GM12891 (cell line): ENCODE data around the gene FAM163B.

ENCODE experiments used
- DNase-seq: peaks from one replicate; pipeline ENCODE4 v3.0.0; 2011; ENCODE audit warnings: low spot score; ENCODE audit not compliant: insufficient read length
- FAIRE-seq: peaks from 2 replicates; lab custom pipeline; 2011; peaks lifted over from hg19 to GRCh38; lab: Jason Lieb, UNC
- PAX5 ChIP-seq: IDR thresholded peaks from 2 replicates; pipeline ENCODE4 v1.6.1; 2011; ENCODE audit warnings: low read length, moderate library complexity, mild to moderate bottlenecking; ENCODE audit not compliant: insufficient read depth, severe bottlenecking
- POLR2A ChIP-seq: IDR thresholded peaks from 2 replicates; pipeline ENCODE4 v1.6.1; 2011; ENCODE audit warnings: low read depth, low read length, control low read depth
- POLR2AphosphoS5 ChIP-seq: IDR thresholded peaks from 2 replicates; pipeline ENCODE4 v1.6.1; 2011; ENCODE audit warnings: low read depth, low read length, control low read depth
- POU2F2 ChIP-seq: IDR thresholded peaks from 2 replicates; pipeline ENCODE4 v1.6.1; 2011; ENCODE audit warnings: low read depth, mild to moderate bottlenecking, control low read depth, low read length, moderate library complexity
- SPI1 ChIP-seq: IDR thresholded peaks from 2 replicates; pipeline ENCODE4 v1.6.1; 2011; ENCODE audit warnings: low read depth, low read length, control low read depth
- TAF1 ChIP-seq: IDR thresholded peaks from 2 replicates; pipeline ENCODE4 v1.6.1; 2011; ENCODE audit warnings: low read depth, low read length, control low read depth

FAM163B gene

GRCh38 chr9:133604214-133604613 is 5.0 kb downstream of the FAM163B start:
- no peak for TF ChIP-seq POLR2A
- no peak for TF ChIP-seq TAF1
- TF ChIP-seq POU2F2, result no peak
- TF ChIP-seq PAX5, result no peak
- no peak for TF ChIP-seq SPI1
- no peak for TF ChIP-seq POLR2AphosphoS5
- no peak for DNase-seq
- FAIRE-seq, result no peak

GRCh38 chr9:133603135-133603927 is 5.9 kb downstream of the FAM163B start:
- DNase-seq (no peak), FAIRE-seq (no peak)

GRCh38 chr9:133602277-133602676 is 6.9 kb downstream of the FAM163B start:
- TF ChIP-seq POU2F2, result no peak
- DNase-seq (no peak), FAIRE-seq (no peak)

More at GRCh38 chr9:133603135-133603927, 5.9 kb downstream of the FAM163B start:
- TF ChIP-seq SPI1, result no peak
- TF ChIP-seq POLR2A, result no peak
- no peak for TF ChIP-seq POU2F2
- TF ChIP-seq TAF1, result no peak
- no peak for TF ChIP-seq PAX5
- TF ChIP-seq POLR2AphosphoS5, result no peak

- no peak for FAIRE-seq
- DNase-seq, result no peak
- TF ChIP-seq PAX5 (no peak), SPI1 (no peak), TAF1 (no peak), POLR2AphosphoS5 (no peak), POLR2A (no peak), POU2F2 (no peak)
Observed at GRCh38 chr9:133601746-133602145, 7.4 kb downstream of the FAM163B start.

GRCh38 chr9:133600739-133601138 is 8.4 kb downstream of the FAM163B start:
- no peak for TF ChIP-seq TAF1
- no peak for TF ChIP-seq POLR2A
- no peak for TF ChIP-seq PAX5
- no peak for TF ChIP-seq POU2F2
- no peak for TF ChIP-seq SPI1
- TF ChIP-seq POLR2AphosphoS5, result no peak
- DNase-seq, result no peak

GRCh38 chr9:133599470-133600173 is 9.6 kb downstream of the FAM163B start:
- TF ChIP-seq PAX5 (no peak), POLR2A (no peak), SPI1 (no peak), TAF1 (no peak)
- FAIRE-seq, result peak; percentile 66
- DNase-seq, result no peak

More at GRCh38 chr9:133600739-133601138, 8.4 kb downstream of the FAM163B start:
- no peak for FAIRE-seq

- FAIRE-seq (no peak), DNase-seq (no peak)
- no peak for TF ChIP-seq TAF1
- no peak for TF ChIP-seq POLR2A
- no peak for TF ChIP-seq SPI1
- no peak for TF ChIP-seq POLR2AphosphoS5
- TF ChIP-seq POU2F2, result no peak
- TF ChIP-seq PAX5, result no peak
Observed at GRCh38 chr9:133598978-133599377, 10.2 kb downstream of the FAM163B start.

- TF ChIP-seq TAF1, result no peak
- no peak for TF ChIP-seq PAX5
- no peak for TF ChIP-seq POLR2A
- TF ChIP-seq POLR2AphosphoS5, result no peak
- TF ChIP-seq POU2F2, result no peak
- TF ChIP-seq SPI1, result no peak
- no peak for DNase-seq
- no peak for FAIRE-seq
Observed at GRCh38 chr9:133597316-133597957, 11.8 kb downstream of the FAM163B start.

- FAIRE-seq (no peak), DNase-seq (no peak)
- no peak for TF ChIP-seq SPI1
- TF ChIP-seq TAF1, result no peak
Observed at GRCh38 chr9:133595910-133596309, 13.3 kb downstream of the FAM163B start.

- DNase-seq (no peak), FAIRE-seq (no peak)
- TF ChIP-seq POLR2A, result no peak
- no peak for TF ChIP-seq POU2F2
- no peak for TF ChIP-seq SPI1
- no peak for TF ChIP-seq TAF1
- no peak for TF ChIP-seq POLR2AphosphoS5
- no peak for TF ChIP-seq PAX5
Observed at GRCh38 chr9:133594310-133594709, 14.9 kb downstream of the FAM163B start.
